Activated naive CD4-positive, alpha-beta T cell (primary cell): ENCODE measurements around the gene NR2F1-AS1.

ENCODE experiments used
- DNase-seq, 4 experiments: peaks; one replicate each; lab custom pipeline; 2025; lab: John Stamatoyannopoulos, UW

The NR2F1-AS1 gene

GRCh38 chr5:93589152-93589828 is 8.3 kb upstream of the NR2F1-AS1 start:
- no peak for DNase-seq

- DNase-seq, result no peak
Measured at GRCh38 chr5:93588352-93589151, 7.5 kb upstream of the NR2F1-AS1 start.

GRCh38 chr5:93587597-93588351 is 6.8 kb upstream of the NR2F1-AS1 start:
- DNase-seq, result no peak

- DNase-seq, result no peak
Measured at GRCh38 chr5:93586736-93587596, 5.9 kb upstream of the NR2F1-AS1 start.

- no peak for DNase-seq
Measured at GRCh38 chr5:93585767-93586385, 4.9 kb upstream of the NR2F1-AS1 start.

DNA sequence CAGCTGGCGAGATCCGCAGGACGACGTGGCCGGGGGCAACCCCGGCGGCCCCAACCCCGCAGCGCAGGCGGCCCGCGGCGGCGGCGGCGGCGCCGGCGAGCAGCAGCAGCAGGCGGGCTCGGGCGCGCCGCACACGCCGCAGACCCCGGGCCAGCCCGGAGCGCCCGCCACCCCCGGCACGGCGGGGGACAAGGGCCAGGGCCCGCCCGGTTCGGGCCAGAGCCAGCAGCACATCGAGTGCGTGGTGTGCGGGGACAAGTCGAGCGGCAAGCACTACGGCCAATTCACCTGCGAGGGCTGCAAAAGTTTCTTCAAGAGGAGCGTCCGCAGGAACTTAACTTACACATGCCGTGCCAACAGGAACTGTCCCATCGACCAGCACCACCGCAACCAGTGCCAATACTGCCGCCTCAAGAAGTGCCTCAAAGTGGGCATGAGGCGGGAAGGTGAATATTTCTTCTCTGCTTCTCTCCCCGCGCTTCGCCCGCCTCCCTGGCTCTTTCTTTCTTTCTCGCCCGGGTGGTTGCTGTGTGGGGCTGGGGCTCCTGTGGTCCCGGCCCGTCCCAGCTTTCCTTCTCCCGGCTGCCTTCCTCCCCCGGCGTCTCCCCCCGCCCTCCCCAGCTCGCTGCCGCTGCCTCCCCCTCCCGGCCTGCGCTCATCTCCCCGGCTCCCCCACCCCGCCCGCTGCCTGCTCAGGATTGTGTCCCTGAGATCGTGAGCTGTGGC is 4.2 kb upstream of the NR2F1-AS1 start:
- no peak for DNase-seq

DNA sequence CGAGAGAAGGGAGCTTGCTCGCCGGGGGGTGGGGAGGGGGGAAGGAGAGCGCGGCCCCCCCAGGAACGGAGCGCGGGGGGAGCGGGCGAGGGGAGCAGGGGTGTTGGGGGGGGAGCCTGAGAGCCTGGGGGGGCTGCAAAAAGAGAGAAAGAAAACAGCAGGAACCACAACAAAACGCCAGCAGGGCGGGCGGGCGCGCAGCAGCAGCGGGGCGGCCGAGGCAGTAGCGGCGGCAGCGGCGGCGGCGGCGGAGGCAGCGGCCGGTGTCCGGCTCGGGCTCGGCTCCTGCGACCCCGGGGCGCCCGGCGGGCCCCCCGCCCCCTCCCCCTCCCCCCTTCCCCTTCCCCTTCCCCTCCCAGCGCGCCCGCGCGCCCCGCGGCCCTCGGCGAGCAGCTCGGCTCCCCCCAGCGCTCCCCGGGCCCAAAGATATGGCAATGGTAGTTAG is 3.6 kb upstream of the NR2F1-AS1 start:
- DNase-seq, result no peak

GRCh38 chr5:93583768-93584595 is 3.0 kb upstream of the NR2F1-AS1 start:
- DNase-seq, result no peak

DNA sequence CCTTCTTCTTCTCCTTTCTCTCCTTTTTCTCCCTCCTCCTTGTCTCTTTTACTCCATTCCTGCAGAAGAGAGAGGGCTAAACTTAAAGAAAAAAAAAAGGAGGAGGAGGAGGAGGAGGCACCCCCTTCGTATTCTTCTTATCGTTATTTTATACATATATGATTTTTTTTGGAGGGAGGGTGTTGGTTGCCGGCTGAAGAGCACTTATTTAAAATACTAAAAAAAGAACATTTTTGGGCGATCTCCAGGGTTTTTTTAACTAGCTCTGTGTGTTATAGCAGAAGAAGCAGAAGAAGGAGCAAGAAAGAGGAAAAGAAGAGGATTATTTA is 2.4 kb upstream of the NR2F1-AS1 start:
- DNase-seq, result no peak

DNA sequence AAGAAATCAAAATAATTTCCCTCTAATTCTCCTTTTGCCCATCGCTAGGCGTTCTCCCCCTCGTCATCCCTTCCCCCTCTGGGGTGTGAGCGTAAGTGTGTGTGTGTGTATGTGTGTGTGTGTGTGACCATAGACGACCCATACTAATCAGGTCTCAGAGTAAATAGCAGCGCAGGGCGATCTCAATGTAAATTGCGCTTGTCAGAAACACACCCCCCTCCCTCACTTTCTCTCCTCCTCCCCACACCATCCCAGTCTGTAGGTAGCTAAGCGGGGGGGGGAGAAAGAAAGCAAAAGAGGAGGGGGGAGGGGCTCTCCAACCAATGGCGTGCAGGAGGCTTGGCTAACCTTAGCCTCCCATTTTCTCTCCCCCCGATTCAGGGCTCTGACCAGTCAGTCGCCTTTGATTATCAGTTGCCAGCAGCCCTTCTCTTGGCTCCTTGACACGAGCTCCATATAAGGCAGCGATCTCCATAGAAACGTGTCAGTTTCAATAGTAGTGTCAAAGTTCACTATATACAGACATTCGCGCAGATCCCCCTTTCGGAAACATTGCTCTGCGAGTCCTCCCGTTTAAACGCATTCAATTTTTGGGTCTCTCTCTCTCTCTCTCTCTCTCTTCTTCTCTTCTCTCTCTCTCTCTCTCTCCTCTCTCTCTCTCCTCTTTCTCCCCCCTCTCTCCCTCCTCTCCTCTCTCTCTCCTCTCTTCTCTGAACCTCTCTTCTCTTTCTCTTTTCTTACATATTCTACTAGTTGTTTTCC is 1.8 kb upstream of the NR2F1-AS1 start, which contains the start of gene NR2F1:
Gene NR2F1 (plus strand): TSS at position 546 of the 762 bp plus-strand sequence. CDS start 1,802 bp downstream, outside the sequence.
- DNase-seq, result no peak

GRCh38 chr5:93582167-93582462 is 1.1 kb upstream of the NR2F1-AS1 start:
- no peak for DNase-seq

DNA sequence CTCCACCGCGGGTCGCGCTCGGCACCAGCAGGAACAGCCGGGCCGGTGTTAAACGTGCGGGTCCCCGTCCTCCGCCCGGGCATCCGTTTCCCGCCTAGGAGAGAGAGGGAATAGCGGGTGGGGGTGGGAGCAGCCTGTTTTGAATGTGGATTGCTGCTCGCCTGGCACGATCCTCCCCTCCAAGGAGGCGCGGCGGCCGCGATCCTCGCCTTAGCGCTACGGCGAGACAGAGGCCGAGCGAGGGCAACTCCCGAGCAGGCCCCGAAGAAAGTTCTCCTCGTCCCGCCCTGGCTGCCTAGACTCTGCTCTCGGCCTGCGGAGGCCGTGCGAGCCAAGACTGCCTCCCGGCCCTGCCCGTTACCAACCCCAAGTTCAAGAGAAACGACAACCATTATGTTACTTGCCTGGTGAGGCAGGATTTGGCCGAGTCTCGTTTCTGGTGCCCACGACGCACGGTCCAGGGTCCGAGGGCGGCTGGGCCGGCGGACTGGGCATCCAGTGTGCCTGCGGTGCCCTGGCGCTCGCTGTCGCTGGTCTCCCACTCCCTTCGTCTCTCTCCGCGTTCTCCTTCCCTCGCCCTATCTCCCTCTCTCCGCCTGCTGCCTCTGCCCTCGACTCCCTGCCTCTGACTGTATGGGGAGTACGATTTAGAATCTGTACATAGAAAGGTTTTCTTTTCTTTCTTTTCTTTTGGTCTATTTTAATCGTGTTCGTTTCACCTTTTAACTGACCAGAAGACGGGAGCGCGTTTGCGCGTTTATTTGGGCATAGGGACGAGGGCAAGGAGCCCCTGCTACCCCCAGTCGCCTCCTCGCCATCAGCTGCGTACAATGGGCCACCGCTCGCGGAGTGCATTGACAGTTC is 724 bp downstream of the NR2F1-AS1 start:
- DNase-seq, result no peak

DNA sequence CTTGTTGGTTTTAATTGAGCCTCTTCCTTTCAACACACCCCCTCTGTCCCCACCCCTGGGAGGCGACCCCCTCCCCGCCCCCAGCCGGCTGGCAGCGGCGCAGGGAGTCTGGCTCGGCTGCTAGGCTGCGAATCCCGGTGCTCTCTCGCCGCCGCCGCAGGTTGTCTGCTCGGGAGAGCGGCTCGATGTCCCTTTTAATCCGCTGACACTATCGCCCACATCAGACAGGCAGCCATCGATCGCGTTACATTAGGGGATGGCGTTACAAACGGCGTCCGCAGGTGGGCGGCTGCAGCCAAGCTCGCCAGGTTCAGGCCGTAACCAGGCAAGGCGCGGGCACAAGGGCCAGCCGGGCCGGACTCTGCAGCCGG is 1.3 kb downstream of the NR2F1-AS1 start:
- DNase-seq, result no peak

DNA sequence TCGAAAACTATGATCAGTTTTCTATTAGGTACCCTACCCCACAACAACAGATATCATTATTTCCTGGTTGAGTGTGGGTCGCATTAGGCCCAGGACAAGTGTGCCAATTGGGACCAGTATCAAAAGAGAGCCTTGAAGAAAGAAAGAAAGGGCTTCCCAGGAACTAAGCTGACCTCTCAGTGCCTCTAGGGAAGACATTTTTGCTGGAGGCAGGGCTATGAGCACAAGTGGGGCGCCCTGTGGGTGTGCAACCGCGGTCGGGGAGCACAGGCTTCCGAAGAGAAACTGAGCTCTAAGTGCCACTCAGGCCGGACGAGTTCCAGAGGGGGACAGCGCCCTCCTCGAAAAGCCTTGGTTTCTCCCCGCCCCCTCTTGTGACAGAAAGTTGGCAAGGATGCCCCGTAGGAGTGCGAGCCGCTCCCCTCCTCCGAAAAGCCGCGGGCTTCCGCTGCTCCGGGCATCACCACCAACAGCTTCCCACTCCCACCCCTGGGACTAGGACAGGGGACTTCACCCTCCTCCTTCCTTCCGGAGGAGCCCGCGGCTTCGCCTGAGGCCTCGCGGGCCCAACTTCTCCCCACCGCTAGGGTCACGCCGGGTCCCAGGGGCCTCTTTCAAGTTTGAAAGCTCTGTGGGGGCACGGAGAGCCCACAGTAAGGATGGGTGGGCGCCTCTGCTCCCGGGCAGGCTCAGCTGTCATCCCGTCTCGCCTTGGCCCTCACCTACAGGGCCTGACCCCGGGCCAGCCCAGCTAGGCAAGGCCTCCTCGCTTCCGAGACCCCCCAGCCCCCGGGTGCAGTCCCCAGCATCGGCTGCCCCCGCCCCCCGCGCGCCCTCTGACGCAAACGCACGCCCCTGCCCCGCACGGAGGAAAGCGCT is 2.0 kb downstream of the NR2F1-AS1 start:
- DNase-seq, result no peak

- DNase-seq, result no peak
Measured at GRCh38 chr5:93577854-93578812, 2.9 kb downstream of the NR2F1-AS1 start.
